ENCODE data around the gene STPG1.

Gene STPG1

GRCh38 chr1:24425922-24426321, 12.3 kb upstream of the STPG1 start:
- DNase-seq, result no peak

DNA sequence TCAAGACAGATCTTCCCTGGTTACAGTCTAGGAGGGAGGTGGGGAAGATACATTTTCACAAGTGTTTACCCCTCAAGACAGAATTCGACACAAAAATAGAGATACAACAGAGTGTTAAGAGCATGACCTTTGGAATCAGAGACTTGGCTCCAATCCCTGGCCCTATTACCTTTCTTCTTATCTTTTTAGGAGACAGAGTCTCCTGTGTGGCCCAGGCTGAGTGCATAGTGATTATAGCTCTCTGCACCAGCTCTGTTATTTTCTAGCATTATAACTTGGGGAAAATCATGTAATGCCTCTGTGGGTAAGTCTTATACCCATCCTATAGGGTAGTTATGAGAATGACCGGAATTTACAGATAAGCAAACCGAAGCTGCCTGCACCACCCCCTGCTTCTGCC, 11.9 kb upstream of the STPG1 start:
- no peak for DNase-seq

DNA sequence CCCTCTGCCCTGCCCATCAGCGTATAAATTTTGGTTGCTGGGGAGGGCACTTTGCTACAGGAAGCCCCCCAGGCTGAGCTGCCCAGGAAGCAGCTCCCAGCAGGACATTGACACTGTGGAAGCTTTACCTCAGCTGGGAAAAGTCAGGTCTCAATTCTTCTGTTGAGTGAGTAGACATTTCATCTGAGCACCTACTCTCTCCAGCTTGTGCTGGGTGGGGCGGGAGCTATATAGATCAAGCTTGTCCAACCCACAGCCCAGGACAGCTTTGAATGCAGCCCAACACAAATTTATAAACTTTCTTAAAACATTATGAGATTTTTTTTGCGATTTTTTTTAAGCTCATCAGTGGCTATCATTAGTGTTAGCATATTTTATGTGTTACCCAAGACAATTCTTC, 11.4 kb upstream of the STPG1 start:
- no peak for DNase-seq

GRCh38 chr1:24424207-24424606, 10.6 kb upstream of the STPG1 start:
- DNase-seq, result no peak

- DNase-seq, result no peak
Observed at GRCh38 chr1:24421502-24421901, 7.9 kb upstream of the STPG1 start.

DNA sequence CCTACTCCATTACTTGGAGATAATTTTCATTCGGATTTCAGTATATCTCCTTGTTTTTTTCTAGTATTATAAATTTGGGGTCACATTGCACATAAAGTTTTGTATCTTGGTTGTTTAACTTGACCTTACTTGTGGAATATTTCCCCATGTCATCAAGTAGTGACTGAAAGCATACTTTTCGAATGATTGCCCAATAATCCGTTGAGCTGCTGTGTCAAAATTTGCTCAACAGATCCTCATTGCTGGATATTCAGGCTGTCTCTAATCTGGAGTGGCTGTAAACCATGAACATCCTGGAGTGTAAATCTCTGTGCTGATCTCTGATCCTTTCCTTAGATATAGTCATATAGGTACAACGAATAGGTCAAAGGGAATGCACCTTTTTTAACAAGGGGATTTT, 7.0 kb upstream of the STPG1 start:
- no peak for DNase-seq

- peak in 1 of 2 experiments; percentile 23 for DNase-seq
Observed at GRCh38 chr1:24418898-24419628, 5.5 kb upstream of the STPG1 start.

DNA sequence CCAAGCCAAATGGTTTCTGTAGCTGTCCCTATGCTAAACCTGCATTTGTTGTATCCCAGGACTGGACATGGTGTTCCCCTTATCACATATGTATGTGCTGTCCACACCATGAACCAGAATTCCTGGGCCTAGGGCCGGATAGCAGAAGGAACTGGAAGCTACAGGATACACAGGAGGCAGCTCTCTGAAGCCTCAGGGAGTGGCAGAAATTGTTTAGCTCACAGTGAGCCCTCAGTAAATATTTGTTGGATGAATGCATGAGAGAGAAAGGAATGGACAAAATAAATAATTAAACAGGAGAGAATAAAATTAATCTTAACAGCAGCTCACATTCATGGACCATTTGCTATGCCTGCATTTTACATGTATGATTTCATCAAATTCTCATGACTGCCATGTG, 4.1 kb upstream of the STPG1 start:
- peak in 1 of 2 experiments; percentile 30 for DNase-seq

- peak in 1 of 2 experiments; percentile 29 for DNase-seq
Observed at GRCh38 chr1:24416666-24417391, 3.2 kb upstream of the STPG1 start.

DNA sequence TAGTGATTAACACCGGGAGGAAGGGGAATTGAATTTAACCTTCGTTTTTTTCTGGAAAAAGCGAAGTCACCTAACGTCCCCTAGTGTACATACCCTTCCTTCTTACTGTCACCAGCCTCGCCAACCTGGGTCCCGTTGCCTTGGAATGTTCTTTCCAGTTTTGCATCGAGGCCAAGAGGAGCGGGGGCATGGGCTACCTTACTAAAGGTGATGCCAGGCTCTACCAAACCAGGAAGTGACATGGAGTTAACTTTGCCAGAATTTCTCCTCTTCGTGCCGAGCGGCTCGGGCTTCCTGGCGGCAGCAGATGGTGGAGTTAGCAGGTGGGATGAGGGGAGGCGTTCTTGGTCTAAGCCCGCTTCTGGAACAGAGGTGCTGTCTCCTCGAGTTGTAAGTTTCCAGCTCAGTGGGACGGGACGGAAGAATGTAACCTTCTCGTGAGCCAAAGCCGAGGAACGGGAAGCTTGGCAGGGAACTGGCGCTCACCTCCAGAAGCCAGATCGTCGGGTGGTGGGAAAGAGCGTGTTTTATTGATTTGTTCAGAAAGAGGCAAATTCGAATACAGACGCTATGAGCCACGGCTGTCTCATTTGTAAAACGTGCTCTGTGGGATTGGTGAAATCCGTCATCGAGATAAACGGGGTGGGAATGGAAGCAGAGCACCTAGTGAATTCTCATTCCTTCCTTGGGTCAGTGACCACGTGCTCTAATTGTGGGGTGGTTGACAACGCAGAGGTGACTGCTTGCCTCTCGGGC, 2.5 kb upstream of the STPG1 start:
- DNase-seq, result peak in 1 of 2 experiments; percentile 56

DNA sequence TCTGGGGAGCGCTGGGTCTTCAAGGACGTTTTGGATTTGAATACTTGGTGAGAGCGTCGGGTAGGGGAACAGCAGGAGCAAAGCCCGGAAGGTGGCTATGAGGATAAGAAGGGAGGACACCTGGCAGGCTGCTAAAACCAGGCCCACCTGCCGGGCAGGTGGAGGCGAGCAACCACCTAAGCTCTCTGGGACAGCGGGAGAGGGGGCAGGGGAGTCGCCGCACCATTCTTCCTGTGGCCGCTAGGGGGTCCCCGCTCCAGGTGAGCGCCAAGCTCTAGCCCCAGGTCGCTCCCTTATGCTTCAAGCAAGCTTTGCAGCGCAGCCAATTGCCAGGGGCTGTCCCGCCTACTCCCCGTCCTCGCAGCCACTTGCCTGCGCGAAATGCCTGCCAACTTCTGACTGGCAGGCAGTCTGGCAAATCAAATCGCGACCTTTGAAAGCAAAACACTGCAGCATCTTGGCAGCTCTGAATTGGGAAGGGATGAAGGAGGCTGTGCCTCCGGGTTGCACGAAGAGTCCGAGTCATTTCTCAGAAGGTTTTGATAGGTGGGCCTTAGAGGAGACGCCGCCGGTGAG, 1.8 kb upstream of the STPG1 start, which contains the start of gene NIPAL3:
NIPAL3 (plus strand) TSS at position 469 of the 576 bp plus-strand sequence. CDS start 3,746 bp downstream, outside the sequence.
- peak; percentile 99 to 100 for DNase-seq

- no peak for DNase-seq
Observed at GRCh38 chr1:24414775-24415333, 1.3 kb upstream of the STPG1 start.

DNA sequence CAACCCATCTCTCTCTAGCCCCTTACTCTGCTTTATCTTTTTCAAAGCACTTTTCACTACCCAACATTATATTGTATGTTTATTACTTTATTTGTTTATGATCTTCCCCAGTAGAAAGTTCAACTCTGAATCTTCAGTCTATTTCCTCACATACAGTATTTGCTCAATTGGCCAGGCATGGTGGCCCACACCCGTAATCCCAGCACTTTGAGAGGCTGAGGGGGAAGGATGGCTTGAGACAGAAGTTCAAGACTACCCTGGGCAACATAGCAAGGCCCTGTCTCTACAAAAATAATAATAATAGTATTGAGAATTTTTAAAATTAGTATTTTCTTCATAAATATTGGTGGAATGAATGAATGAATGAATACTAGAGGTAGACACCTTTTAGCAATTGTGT, 1.2 kb downstream of the STPG1 start:
- no peak for DNase-seq

GRCh38 chr1:24411963-24412362, 1.6 kb downstream of the STPG1 start:
- DNase-seq, result no peak

DNA sequence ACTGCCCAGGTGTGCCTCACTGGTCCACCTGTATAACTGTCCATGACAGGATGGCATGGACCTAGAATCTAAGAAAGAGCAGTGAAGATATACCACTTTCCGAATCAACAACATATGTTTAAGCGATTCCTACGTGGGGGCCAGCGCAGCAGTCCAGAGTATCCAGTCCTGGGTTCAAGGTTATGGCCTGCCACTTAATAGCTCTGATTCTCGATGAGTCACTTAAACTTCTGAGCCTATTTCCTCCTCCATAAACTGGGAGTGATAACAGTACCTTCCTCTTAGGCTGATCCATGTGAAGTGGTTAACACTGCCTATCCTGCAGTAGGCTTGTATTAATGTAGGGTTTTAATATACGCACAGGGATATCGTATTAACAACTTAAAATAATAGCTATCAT, 2.8 kb downstream of the STPG1 start:
- DNase-seq, result no peak

GRCh38 chr1:24409535-24409934, 4.0 kb downstream of the STPG1 start:
- DNase-seq, result no peak

DNA sequence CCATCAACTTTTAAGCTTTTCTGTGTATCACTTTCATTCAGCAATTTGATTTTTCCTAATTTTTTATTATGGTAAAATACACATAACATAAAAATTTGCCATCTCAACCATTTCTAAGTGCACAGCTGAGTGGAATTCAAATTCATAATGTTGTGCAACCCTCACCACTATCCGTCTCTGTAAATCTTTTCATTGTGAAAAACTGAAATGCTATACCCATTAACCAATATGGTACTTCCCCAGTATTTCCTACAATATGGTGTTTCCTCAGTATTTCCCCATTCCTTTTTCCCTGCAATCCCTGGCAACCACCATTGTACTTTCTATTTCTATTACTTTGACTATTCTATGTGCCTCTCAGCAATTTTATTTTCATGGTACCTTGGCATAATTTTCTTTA, 6.8 kb downstream of the STPG1 start:
- DNase-seq, result no peak

- no peak for DNase-seq
Observed at GRCh38 chr1:24403806-24404205, 9.8 kb downstream of the STPG1 start.

DNA sequence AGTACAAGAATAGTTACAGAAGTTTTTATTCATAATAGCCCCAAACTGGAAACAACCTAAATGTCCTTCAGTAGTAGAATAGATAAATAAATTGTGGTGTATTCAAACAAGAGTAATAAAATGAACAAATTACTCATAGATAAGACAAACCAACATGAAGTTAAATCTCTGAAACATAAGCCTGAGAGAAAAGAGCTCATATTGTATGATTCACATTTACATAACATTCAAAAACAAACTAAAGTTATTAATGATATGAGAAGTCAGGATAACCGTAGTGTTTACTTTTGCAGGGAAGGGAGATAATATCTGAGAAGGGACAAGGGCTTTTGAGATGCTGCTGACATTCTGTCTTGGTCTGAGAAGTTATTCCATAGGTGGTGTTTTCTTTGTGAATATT, 13.5 kb downstream of the STPG1 start:
- no peak for DNase-seq

DNA sequence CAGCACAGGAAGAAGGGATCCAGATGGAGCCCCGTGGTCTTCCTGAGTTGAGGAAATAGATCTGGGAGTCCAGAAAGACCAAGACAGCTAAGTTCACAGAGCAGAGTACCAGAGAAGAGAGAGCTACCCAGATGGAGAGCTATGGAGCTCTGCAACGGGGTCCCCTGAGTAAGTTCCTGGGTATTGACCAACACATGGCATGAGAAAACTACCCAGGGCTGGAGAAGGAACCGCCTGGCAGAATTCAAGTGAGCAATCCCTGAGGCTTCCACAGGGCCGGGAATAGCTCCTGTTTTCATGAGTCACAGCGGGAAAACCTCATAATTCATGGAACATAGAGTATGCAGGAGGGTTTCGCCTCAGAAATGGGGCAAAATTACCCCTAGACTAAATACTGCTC, 19.7 kb downstream of the STPG1 start:
- no peak for DNase-seq

GRCh38 chr1:24392982-24393650, 20.5 kb downstream of the STPG1 start:
- peak; percentile 32 to 55 for DNase-seq

GRCh38 chr1:24392604-24392946, 21.0 kb downstream of the STPG1 start:
- DNase-seq, result no peak
